Middle frontal gyrus (tissue), 1 donor: ENCODE measurements around the gene ATR.
A peak's percentile ranks its signal among the peaks of the same experiment; 100 is the strongest.
"Not testable (repeated sequence)": the region's sequence is repeated elsewhere in the genome, so short reads cannot be mapped to it uniquely, and the experiment has no call there.

Experiments
- DNase-seq: peaks from one replicate; pipeline ENCODE4 v3.0.0-alpha.2; 2015; ENCODE audit warnings: low spot score; ENCODE audit errors: extremely low spot score

The ATR gene

DNA sequence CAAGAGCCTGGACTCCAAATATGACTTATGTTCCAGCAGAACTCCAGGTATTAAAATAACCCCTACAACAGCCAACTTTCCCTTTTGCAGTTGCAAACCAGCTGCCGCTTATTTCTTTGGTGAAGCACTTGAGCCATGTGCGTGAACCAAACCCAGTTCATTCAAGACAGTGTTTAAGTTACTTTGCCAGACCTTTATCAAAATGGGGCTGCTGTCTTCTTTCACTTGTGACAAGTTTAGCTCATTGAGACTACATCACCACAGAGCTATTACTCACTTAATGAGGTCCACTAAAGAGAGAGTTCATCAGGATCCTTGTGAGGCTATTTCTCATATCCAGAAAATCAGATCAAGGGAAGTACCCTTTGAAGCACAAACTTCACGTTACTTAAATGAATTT is 128.3 kb downstream of the ATR start:
- no peak for DNase-seq

DNA sequence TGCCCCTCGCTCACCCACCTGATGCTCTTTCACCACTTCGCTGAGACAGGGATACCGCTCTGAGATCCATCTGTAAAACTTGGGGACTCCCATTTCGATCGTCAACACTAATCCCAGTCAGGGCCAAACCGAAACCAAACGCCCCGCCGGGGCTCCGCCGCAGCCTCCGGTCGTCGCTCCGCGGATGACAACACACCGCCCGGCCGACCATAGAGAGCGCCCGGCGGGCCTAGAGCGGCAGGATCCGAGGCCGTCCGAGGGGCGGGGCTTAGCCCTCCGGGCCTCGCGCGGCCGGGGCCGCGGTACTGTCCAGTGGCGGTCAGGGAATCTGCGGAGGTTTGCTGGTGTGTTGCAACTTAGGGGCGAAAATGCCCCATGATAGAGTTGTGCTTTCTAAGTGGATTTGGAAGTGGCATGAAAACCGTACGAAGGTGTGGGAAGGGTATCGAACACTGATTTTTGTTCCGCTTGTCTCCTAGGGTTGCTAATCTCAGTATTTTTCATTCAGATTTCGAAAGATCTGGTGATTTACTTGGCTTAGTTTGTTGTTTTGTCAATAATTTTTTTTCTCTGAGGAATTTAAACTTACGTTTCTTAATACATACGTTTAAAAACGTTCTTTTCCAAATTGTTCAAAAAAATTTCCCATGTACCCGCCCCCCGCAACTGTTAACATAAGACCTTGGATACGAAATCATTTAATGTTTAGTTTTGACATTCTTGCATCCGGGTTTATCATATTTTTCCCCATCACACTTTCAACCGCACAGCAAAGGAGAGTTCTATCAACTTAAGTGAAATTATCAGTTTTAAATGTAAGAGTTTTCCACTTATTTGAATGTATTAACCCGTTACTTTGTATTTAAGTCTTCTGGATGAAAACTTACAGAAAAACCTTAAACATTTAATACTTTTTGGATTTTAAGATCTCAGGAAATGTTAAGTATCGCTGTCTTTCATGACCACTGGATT is 130.4 kb downstream of the ATR start, which contains the start of gene XRN1:
Gene XRN1, minus strand, starts transcription at position 186 of the 972 bp plus-strand sequence. Its CDS starts 93 bp downstream, at position 93.
- DNase-seq, result peak; percentile 89

DNA sequence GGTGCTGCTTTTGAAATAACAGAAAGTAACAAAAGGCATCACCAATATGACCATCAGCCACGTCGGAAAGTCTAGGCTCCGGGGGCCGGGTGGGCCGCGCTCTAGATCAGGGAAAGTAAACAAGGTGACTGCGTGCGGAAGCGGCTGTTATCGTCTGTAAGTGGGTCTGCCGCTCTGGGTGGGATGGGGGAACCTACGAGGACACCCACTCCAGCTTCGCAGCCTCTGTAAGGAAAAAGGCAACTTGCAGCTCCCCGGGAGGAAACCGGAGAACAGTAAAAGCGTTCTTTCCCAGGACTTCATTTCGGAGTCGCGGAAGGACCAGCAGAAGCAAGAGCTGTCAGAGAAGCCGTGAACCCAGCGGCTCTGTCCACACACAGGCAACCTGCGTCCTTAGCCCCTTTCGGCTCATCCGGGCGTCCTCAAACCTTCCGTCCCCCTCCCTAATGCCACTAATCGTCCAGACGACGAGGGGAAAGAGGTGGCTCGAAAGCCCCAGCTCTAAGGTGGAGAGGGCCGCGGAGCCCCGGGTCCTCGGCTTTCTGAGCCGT is 131.2 kb downstream of the ATR start:
- DNase-seq, result no peak

DNA sequence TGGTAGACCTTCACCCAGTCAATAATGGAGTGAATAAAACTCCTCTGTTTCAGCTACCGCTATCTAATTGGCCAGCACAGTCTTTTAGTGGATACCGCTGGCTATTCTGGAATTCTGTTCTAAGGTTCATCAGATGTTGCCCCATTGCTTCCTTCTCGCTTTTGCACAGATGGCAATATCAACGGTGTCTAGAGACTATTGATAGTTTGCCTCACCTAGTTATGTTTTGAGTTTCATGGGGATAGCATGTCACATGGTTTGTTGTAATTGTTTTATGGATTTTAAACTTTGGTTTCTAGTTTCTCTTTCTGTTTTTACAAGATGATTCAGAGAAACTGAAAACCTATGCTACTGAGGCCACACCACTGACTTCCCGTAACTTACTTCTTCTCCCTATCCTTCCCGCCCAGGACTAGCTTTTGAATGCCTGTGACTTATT is 132.7 kb downstream of the ATR start:
- no peak for DNase-seq

DNA sequence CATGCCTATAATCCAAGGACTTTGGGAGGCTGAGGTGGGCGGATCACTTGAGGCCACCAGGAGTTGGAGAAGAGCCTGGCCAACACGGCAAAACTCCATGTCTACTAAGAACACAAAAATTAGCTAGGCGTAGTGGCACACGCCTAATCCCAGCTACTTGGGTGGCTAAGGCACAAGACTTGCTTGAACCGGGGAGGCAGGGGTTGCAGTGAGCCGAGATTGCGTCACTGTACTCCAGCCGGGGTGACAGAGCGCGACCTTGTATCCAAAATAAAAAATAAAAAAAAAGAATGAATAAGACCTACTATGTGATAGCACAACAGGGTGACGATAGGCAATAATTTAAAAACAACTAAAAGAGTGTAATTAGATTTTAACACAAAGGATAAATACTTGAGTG is 134.2 kb downstream of the ATR start:
- no peak for DNase-seq

DNA sequence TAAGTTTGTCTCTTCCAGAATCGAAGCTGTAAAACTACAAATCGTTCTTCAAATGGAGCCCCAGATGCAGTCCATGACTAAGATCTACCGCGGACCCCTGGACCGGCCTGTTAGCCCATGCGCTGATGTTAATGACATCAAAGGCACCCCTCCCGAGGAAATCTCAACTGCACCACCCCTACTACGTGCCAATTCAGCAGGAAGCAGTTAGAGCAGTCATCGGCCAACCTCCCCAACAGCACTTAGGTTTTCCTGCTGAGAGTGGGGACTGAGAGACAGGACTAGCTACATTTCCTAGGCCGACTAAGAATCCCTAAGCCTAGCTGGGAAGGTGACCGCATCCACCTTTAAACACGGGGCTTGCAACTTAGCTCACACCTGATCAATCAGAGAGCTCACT is 135.5 kb downstream of the ATR start:
- DNase-seq, result not testable (repeated sequence)

DNA sequence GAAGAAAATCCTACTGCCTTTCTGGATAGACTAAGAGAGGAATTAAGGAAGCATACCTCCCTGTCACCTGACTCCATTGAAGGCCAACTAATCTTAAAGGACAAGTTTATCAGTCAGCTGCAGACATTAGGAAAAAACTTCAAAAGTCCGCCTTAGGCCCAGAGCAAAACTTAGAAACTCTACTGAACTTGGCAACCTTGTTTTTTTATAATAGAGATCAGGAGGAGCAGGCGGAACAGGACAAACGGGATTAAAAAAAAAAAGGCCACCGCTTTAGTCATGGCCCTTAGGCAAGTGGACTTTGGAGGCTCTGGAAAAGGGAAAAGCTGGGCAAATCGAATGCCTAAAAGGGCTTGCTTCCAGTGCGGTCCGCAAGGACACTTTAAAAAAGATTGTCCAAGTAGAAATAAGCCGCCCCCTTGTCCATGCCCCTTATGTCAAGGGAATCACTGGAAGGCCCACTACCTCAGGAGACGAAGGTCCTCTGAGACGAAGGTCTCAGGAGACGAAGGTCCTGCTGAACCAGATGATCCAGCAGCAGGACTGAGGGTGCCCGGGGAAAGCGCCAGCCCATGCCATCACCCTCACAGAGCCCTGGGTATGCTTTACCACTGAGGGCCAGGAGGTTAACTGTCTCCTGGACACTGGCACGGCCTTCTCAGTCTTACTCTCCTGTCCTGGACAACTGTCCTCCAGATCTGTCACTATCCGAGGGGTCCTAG is 138.9 kb downstream of the ATR start:
- DNase-seq, result not testable (repeated sequence)

DNA sequence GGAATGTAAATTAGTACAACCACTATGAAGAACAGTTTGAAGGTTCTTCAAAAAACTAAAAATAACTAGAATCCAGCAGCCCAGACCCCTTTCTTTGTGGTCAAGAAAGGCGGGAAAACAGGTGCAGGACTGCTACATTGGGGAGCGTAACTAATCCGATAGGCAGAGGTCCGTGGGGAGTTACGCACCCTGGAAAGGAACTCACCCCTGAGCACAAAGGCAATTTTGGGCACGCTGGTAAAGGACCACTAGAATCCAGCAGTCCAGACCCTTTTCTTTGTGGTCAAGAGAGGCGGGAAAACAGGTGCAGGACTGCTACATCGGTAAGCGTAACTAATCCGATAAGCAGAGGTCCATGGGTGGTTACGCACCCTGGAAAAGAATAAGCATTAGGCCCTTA is 140.4 kb downstream of the ATR start:
- not testable (repeated sequence) for DNase-seq

DNA sequence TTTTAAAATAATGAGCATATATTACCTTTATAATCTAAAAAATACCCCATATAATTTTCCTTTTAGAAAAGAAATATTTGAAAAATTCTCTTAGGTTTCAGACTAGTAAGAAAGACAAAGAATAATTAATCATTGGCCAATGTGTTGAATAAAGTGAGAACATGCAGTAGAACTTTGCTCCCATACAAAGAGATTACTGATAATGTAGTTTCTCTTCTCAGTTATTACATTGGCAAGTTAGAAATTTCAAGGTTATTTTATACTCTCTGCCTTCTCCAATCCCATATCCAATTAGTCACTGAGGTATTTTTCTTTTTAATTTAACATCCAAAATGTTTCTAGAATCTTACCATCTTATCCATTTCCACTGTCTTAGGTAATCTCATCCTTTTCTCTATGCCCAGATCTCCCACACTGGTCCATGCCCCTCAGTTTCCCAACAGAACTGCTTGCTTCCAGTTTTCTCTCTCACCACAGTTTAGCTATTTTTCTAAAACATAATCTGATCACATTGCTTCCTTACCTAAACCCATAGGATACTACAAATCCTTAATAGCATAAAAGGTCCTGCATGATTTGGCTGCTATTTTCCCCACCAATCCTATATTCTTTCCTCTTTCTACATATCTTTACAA is 141.5 kb downstream of the ATR start:
- no peak for DNase-seq

DNA sequence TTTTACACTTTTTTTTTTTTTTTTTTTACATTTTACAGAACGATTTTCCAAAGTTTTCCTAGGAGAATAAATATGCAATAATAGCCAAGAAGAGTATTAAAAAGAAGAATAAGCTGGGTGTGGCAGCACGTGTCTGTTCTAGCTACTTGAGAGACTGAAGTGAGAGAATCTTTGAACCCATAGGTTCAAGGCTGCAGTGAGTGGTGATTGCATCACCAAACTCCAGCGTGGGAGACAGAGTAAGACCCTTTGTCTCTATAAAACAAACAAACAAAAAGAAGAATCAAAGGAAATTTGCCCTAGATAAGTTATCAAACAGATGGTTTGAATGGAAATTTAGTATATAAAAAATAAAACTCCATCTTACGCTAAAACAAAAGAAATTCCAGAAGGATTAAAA is 144.0 kb downstream of the ATR start:
- no peak for DNase-seq

DNA sequence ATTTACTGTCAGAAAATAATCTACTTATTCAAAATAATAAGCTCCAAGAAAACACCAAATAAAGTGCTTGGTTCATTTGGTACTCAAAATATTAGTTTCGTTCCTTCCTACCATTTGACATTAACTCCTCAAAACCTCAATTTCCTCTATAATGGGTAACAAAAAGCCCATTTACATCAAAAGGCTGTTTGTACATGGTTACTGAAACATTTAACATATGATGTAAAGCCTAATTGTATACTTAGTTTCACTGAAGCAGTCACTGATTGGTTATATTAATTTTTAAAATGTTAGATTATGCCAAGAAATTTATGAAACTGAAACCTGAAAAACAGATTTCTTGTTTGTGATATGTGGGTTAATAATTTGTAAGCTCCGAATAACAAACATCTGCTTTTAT is 145.4 kb downstream of the ATR start:
- no peak for DNase-seq

DNA sequence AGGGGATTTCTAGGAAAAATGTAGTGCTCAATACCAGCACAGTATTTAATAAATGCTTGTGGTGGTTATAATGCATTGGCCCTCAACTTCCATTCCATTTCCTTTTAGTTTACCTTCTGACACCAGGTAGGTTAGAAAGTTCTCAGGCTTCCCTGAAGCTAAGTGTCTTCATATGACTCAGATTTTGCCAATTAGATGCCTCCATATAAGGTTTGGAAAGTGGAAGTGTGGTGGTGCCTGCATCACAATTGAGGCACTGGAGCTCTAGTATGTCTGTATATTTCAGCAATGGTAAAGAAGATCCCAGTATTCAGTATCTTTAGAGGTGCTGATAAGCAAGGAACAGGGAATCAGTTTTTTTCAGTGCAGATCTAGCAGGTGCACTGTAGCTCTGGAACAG is 149.0 kb downstream of the ATR start:
- no peak for DNase-seq

DNA sequence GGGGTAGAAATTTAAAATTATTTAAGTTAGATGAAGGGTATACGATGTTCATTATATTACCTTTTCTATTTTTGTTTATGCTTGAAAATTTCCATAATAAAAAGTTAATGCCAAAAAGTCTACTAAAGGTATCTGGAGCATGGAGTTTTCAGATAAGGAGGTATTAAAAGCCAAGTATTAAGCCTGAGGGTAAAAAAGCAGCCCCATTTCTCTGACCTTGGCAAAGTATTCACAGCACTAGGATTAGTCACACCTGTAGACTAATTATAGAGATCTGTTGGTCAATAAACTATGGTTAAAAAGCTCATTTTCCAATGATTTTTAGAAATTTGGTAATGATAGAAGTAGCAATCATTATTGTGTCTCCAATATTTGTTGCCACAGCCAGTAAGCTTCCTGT is 153.8 kb downstream of the ATR start:
- no peak for DNase-seq

DNA sequence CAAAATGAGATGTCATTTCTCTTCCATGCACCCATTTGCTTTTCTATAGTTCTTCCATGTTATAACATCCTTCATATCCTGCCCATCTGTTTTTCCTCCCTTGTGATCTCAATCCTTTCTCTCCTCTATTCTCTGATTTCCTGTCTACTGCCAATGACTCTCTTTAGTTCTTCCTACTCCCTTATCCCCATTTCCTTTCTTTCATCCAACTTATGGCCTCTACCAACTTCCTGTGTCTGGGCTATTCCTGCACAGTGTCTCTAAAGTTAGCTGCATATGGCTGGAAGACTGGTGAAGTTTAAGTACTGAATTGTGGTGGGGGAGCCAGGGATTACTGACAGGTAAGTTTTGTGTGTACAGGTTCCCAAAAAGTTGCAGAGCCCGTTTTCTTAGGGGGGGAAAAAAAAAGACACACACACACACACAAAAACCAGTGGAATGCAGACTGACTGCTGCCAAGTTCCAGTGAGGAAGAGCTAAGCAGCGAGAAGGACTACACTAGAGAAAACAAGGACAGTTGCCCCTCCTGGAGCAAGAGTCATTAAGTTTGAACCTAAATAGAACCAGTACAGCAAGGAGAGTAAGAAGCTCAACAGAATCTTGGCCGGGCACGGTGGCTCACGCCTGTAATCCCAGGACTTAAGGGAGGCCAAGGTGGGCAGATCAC is 159.5 kb downstream of the ATR start:
- no peak for DNase-seq

DNA sequence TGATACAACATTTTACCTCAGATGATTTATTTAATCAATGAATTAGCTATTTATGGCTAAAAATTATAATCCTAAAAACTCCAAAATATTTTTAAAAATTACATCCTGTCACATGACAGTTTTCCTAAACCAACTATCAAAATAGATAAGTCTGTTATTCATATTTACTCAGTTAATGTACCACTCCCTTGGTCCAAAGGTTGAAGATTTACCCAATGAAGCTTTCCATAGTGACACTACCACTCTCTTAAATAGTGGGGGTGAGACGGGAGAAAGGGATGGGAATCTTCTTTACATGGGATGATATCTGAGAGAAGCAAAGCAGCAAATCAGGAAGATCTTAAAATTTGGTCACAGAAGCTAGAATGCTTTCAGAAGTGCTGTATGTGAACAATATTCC is 161.2 kb downstream of the ATR start:
- DNase-seq, result no peak

DNA sequence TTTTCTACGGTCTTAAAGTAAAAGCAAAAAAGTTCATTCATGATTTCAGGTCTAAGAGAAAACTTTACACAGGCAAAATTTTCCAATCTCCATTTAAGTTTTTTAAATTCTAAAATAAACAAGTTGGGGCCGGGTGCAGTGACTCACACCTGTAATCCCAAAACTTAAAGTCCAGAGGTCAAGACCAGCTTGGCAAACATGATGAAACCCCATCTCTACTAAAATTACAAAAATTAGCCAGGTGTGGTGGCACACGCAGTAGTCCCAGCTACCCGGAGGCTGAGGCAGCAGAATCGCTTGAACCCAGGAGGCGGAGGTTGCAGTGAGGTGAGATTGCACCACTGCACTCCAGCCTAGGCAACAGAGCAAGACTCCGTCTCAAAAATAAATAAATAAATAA is 178.0 kb downstream of the ATR start:
- DNase-seq, result not testable (repeated sequence)
